NCI-H1092 (cell line): ENCODE measurements around the gene ETS1.
A peak's percentile ranks its signal among the peaks of the same experiment; 100 is the strongest.

ENCODE experiments used
- DNase-seq: peaks from one replicate; lab custom pipeline; 2025; lab: John Stamatoyannopoulos, UW

The ETS1 gene

DNA sequence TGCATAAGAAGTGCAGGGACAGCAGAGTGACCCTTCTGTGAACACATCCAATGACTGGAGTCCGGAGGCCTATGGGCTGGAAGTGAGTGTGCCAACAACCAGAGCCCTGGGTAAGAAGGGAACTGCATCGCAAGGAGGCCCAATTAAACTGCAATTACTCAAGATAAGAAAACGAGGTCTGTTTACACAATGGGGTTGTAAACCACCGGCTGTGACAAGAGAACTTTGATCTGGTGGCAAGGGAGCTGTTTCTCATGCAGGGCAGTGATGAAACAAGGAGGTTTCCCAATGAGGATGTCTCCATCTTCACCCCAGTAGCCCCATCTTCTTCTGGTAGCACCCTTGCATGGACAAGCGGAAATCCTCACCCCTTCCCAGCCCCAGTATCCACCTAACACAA lies 21.5 kb downstream of the ETS1 start:
- no peak for DNase-seq

DNA sequence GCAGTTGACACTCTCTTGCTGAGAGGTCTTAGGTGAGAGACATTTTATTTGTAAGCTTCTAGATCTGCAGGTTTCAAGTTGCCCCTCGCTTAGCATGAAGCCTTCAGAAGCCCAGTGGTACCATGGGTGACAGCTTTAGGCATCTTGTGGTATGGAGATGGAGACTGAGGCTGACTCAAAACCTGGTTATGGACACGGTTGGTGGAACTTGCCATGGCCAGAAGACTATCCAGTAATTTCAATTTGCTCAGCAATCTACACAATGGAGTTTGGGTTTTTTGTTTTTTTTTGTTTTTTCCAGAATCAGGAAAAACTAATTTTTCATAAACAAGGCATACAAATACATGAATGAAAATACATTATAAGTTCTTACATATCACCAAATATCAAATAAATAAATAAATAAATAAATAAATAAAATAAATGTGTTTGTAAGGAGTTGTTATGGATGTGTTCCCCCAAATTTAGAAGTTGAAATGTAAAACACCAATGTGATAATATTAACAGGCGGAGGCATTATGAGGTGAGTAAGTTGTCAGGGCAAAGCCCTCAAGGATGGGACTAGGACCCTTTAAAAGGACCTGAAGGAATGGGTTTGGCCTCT lies 22.6 kb downstream of the ETS1 start:
- no peak for DNase-seq

DNA sequence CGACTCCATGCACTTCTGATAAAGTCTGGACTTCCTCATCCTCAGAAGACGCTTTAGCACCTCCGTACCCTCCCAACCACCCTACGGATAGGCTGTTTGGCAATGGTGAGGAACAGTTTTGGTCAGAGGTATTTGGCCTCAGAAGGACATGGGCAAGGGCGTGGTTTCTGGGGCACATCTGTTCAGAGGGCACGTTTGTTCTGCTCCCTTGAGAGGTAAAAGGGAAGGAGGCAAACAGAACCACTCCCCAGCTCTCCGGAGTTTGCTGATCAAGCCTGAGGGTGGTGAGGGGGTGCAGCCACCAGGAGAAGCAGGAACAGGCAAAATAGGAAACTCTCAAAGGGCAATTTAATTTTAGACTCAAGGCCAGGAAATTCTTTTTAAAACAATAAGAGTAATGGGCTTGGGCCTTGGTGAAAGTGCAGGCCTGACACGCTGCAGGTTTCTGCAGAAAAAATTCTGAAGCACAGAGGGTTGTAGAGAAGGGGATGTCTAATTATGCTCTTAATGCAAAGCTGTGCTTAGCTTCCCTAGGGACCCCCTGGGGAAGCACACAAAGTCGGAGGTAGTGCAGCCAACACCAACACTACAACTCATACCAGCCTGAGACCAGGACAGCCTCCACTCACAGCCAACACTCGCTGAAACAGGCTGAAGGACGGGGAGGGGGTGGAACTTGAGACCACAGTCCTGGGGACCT lies 23.3 kb downstream of the ETS1 start:
- DNase-seq, result no peak

DNA sequence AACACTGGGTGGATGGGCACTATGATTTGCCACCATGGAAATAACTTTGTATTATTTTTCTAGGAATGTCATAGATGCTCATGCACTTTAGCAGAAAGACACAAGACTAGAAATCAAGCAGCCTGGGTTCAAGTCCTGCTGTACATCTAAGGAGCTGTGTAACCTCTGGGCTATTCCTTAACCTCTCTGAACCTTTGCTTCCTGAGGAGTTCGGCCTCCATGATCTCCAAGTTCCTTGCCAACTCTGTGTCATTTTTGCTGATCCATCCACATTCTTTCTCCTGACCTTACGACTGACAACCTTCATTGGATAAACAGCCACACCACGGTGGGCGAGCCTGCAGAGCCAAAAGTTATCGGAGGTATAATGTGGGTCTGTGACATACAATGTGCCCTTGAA lies 24.1 kb downstream of the ETS1 start:
- no peak for DNase-seq

DNA sequence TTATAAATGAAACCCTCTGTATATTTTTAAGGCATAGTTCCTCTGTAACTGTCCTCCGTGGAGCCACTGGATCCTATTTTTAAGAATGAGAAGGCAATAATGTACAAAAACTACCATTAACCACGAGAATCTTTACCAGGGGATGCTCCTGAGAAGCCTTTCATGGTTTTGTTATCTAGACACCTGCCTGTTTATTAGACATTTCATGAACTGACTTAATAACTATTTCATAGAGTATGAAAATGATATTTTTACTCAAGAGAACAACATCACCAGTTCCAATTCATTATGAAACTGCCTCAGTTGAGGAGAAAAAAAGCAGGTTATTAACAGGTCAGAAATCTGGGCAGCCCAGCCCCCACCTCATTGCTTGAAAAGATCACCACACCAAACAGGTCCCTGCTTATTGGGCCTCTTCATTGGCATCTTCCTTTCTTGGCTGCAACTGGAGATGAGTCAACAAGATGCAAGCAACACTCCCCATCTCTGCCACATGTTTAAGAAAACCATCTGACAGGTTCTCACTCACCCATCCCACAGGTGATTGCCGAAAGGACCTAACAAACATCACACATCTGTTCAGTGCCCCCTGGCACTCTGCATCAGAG lies 27.8 kb downstream of the ETS1 start:
- no peak for DNase-seq

DNA sequence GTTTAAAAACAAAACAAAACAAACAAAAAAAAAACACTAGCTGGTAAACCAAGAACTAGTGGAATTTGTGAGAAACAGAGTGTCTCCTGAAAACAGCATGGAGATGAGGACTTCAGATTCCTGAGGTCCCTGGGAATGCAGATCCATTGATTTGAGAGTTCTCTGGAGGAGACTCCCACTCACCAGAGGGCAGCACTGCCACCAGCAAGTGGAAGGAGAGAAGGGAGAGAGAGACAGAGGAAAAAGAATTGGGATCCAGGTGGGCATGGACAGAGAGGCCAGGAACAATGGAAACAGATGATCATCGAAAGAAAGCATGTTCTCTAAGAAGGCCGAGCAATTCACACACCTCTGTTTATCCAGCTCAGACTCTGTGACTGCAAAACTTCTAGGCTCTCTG lies 31.8 kb downstream of the ETS1 start:
- no peak for DNase-seq

DNA sequence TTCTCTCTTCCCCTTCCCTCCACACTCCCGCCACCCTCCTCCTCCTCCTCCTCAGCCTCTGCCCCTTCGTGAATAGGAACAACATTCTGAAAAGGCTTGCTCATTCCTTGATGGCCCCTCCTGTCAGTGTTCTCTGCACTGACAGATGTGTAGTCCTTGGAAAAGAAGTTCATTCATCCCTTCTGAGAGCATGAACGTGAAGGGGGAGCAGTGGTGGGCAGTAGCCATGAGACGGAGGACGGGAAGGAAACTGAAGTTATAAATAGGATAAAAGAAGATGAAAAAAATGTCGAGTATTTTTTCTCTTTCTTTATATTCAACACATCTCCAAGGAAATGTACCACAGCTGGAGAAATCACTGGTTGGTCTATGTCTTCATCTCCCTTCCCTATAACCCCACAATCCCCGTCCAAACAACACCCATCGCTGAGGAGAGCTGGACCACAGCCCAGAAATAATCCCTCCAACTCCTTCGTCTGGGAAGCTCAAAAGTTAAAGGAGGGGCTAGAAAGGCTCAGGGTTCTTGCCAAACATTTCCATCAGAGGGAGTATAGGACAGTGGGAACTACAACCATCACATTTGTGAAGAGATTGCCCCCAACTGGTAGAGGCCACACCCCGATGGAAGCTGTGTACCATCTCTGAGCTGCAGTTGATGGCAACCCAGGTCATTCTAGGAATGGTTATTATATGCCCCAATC lies 33.5 kb downstream of the ETS1 start:
- DNase-seq, result no peak

DNA sequence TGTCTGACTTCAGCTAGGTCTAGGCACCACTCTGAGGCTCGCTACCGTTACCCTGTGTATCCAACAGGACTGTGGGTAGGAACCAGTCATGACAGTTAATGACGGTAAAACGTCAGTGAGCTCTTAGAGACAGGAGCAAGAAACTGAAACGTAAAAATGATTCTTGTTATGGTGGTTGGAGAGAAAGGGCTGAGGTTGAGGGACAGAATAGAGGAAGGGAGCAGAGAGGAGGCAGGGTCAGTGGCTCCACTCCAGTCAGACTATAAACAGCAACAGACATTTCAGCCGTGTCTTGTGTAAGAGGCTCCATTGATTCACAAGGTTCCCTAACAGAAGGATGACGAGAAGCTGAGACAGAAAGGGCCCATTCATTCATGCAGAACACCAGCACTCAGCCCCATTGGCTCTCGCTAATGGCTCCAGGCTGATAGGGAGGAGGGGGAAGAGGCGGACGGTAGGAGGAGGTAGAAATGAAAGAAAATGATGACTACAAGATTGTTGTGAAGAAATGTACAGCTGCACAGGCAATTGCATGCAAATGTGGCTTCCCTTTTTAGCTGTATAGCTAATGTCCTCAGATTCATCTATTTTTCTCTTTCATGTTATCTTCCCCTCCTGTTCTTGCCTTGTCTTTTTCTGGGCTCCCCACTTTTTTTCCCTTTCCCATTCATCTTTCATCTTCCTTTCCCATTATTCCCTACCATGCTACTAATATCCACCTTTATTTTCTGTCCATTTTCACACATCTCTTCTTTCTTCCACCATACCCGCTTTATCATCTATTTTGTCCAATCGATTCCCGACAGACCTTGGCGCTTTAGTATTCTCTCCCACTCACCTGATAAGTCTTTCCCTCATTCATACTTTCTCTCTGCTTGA lies 34.3 kb downstream of the ETS1 start:
- no peak for DNase-seq

DNA sequence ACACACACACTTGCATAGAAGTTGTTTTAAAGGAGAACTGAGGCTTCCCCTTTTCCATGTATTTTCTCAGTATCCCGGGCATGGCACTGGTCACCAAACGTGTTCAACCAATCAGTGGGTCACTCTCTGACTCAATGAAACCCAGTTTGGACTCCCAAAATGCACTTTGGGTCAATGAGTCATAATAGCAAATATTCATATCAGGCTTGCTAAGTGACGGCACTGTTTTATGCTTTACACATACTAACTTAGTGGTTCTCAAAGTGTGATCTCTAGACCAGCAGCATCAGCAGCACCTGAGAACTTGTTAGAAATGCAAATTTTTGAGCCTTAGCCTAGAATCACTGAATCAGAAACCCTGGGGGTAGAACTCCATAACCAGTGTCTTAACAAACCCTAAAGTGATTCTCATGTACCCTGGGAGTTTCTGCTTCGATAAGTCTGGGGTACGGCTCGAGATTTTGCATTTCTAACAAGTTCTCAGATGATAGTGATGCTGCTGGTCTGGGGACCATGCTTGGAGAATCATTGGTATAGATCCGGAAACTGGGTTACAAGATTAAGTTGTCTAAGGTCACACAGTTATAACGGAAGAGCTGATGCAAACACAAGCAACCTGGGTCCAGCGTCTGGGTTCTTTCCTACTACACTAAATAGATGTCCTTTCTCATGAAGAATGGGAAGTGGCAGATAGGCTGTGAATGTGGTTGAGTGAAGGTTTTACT lies 35.6 kb downstream of the ETS1 start:
- DNase-seq, result no peak

DNA sequence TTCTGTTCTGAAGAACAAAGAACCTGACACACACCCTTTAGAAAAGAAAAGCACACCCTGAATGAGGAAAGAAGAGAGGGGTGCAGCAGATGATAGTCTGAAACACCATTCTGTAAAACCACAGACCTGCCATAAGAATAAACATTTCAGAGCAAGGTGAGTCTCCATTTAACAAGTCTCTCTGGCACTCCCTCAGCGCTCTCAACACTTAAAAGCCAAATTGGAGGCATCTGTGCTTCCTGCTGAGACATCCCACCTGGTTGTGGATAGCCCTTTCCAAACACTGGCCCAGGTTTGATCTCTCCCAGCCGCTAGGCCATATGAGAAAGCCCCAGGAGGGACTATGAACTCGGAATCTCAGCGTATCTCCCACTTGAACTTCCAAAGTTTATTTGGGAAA lies 36.3 kb downstream of the ETS1 start:
- DNase-seq, result no peak

DNA sequence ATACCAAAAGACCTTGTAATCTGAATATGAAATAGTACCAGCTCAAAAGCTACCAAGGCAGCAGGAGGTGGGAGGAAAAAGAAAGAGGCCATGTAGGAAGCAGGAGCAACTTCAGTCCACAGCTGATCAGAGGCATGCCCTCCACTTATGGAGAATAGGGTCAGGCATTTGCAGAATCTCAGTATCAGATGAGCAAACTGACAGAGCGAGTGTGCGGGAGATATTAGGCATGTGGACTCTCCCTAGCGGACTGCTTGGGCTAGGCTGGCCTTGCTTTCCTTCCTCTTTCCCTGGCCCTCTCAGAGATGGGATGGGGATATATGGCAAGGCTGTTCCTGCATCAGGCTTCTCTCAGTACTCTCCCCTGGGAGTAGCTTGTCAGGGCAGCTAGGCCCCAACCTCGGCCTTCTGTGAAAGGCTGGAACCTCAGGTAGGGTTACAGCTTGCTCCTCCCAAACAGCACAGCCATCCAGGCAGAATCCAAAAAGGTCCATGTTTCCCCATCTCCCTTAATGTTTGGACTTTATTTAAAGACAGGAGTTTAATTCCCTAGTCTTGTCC lies 37.0 kb downstream of the ETS1 start:
- no peak for DNase-seq

DNA sequence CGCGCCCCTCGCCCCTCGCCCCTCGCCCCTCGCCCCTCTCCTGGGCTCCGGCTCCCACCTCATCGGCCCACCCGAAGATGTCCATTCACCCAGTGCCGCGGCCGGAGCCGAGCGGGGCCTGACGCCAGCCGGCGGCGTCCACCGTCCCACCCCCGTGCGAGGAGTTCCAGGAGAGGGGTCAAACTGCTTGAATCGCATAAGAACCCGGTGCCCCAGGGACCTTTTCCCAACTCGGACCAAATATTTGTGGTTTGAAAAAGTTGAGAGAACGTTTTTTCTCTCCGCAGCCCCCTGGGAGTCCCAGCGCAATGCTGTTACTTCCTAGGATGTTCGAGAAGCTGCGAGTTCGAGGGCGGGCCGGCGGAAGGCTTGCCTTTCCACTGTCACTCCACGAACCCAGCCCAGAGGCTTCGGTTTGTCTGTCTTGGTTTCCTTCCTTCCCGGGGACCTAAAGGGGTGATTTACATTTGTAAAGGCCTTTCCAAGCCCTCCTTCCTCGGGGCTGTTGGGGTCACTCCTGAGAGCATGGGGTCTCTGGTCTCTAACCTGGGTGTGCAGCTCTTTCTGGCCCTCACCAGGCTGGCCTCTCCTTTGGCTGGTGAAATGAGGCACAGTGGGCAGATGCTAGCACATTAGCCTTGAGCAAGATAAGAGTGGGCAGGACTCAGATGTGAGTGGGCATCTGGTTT lies 38.0 kb downstream of the ETS1 start:
- DNase-seq, result no peak

DNA sequence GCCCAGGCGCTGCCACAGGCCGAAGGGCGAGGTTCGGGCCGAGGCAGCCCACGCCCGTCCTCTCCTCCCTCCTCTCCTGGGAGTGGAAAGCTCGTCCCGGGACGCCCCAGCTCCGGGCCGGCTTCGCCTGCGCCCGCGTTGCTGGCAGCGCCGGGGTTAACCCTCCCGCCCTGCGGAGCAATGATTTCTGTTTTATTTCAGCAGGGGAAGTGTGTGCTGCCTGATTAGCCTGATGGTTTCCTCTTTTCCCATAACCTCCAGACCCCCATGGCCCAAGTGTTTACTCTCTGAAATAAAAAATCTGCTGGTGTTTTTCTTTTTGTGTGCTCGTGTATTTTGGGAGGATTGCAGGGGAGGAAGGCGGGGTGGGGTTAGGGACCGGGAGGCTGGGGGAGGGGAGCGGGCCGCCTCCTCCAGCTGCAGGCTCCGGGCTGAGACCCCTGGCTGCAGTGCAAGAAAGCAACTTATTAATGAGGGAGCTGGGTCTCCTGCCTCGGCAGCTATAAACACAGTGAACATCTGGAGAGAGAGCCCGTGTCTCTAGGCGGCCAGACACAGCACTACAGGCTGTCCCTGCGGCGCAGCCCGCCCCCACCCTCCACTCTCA lies 38.6 kb downstream of the ETS1 start:
- no peak for DNase-seq

DNA sequence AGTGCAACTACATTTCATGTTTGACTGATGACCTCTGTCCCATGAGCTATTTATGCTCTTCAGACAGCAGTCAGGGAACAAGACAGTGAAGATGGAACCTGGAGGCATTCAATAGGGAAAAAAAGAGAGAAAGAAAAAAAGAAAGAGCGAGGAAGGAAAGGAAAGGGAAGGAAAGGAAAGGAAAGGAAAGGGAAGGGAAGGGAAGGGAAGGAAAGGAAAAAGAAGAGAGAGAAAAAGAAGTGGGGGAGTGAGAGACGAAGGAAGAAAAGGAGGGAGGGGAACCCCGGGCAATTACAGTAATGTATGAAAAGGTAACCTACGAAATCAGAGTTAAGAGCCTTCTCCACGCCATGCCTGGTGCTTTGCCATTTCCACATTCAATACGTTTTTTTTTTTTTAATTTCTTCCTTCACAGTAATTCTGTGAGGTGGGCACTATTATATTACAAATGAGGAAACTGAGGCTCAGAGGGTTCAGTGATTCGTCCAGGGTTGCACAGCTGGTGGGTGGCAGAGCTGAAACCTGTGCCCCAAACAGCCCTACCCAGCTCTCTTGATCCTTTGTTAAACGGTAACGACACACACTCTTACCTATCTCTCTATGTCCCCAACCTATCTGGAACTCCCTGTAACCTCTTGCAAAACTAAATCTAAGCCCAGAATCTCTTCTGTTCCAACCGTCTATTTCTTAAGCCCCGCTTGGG lies 39.3 kb downstream of the ETS1 start:
- DNase-seq, result no peak

DNA sequence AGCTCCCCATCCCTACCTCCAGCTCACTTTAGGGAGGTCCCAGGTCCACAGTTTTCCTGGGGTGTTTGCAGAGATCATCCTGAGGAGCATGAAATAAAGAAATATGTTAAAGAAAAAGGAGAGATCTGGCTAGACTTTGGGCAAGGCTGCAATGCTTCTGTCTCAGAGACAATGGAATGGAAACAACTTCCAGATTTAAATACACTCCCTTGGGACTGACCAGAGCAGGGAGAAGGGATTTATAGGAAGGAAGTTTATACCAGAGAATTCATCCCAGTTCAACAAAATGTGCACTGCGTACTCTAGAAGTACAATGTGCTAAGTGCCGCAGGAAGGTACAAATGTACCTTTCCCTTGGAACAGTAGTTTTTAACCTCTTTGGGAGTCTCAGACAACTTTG lies 40.4 kb downstream of the ETS1 start:
- no peak for DNase-seq

DNA sequence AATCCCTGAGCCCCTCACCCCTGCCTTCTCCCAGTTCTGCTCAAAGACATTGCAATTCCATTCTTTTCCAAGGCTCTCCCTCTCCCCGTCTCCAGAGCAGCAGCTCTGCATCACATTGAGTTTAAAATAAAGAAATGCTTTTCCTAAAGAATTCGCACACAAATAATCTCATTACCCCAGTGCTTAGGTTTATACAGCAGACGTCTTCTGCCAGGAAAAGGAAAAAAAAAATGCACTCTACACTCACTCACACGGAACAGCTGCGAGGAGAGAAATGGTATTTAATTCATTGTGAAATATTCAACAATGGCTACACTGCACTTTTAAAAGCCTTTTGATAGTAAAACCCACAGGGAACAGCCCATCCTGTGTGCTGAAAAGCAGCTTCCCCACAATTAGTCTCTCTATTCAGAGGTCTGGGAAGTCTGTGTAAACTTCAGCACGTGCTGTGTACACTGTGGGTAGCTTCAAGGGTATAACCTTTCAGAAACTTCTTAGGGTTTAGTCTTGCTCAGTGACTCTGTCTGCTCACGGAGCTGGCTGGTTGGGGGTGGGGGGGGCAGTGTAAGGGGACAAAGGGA lies 42.8 kb downstream of the ETS1 start:
- DNase-seq, result peak; percentile 19

DNA sequence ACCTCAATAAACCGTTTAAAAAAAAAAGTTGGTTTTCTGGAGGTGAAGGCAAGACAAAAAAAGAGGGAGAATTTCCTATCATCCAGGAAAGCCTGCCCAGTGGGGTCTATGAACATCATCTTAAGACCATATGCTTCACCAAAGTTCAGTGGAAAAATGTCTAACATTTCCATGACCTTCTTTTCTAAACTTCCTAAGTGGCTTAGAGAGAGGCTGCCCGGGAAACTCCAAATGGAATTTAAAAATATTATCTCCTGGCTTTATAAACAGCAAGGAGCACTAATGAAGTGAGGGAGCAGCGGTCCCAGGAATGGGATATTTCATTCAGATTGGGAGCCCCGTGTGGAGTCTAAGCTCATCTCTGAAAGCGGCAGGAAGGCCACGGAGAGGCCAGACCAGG lies 46.9 kb downstream of the ETS1 start:
- DNase-seq, result no peak

DNA sequence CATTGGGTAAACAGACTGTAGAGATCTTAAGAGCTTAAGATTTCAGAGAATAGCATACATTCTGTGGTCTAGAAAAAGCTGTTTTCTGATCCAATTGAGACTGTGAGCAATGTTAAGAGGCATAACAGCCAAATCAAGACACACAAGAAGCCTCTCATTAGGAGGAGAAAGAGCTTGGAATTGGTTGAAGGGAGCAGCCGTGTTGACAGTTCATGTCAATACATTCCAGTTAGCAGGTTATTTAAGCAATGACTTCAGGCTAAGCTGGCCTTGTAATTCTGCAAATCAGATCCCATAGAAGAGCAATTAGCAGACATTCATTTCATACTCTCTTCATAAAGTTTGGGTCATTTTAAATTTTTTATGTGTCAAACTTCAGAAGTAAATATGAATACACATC lies 50.9 kb downstream of the ETS1 start:
- DNase-seq, result no peak
